Gastrocnemius medialis (tissue), 4 donors: Measurements from ENCODE around the gene CIAO3. TPM values are rescaled to one million over a fixed set of nuclear protein-coding genes. Genes with fewer than 3 reads are reported as not detected.

Source experiments
- ATAC-seq, 2 donors: fragments of 150-250 bp; one replicate each; pipeline ENCODE4 v1.9.1; 2016
- DNase-seq, 2 donors: peaks; one replicate each; pipeline ENCODE4 v3.0.0-alpha.2; 2019
- H3K27ac ChIP-seq, 4 donors: fragments of 200-600 bp; sonication (generic); 1 replicate in 1 of 4; 2 replicates in 3 of 4; pipeline ENCODE4 v1.5.1; 2016 to 2018; ENCODE audit warnings: mild to moderate bottlenecking in 2 of 4, moderate library complexity in 1 of 4
- H3K27me3 ChIP-seq, 3 donors: fragments of 200-600 bp; sonication (generic) in 2 of 3; 1 replicate in 1 of 3; 2 replicates in 2 of 3; pipeline versions ENCODE4 v1.5.1 to v1.6.0; 2016 to 2019; ENCODE audit warnings: mild to moderate bottlenecking in 1 of 3, moderate library complexity in 1 of 3
- H3K36me3 ChIP-seq, 2 donors: fragments of 200-600 bp; sonication (generic) in 1 of 2; one replicate each; pipeline ENCODE4 v1.5.1; 2017 to 2018
- H3K4me1 ChIP-seq, 2 donors: fragments of 200-600 bp; sonication (generic) in 1 of 2; one replicate each; pipeline ENCODE4 v1.5.1; 2016 to 2017; ENCODE audit warnings: mild to moderate bottlenecking in 2 of 2
- H3K4me3 ChIP-seq, 4 donors: fragments of 200-600 bp; sonication (generic) in 3 of 4; 1 replicate in 1 of 4; 2 replicates in 3 of 4; pipeline ENCODE4 v1.5.1; 2016 to 2019; ENCODE audit warnings: mild to moderate bottlenecking in 2 of 4
- H3K9me3 ChIP-seq, 3 donors: fragments of 200-600 bp; sonication (generic) in 2 of 3; 1 replicate in 1 of 3; 2 replicates in 2 of 3; pipeline ENCODE4 v1.5.1; 2016 to 2019
- POLR2A ChIP-seq, 2 donors: fragments of 450-650 bp; IDR thresholded peaks; one replicate each; pipeline ENCODE4 v1.6.1; 2017; ENCODE audit warnings: antibody characterized with exemption in 2 of 2, mild to moderate bottlenecking in 2 of 2, moderate library complexity in 2 of 2
- in situ Hi-C, 4 donors: fragments of 200-750 bp; cut with MboI; loops; one replicate each; pipeline versions ENCODE4 v1.15.0 to v1.8.0; 2017; ENCODE audit warnings: low sequenced_read_pairs in 4 of 4
- intact Hi-C: fragments of 100-400 bp; cut with DNase I; formaldehyde crosslinking; loops from one replicate; pipeline ENCODE4 v1.15.1; 2023; ENCODE audit warnings: low total_unique reads
- total RNA-seq, 4 donors: library from RNA; depleted of rRNA; stranded (reverse); fragments of >200 nt; gene quantifications; one replicate each; pipeline versions ENCODE4 v1.1.0 to v1.2.3, GENCODE V29; 2016
- TF ChIP-seq, protein P1 (sequence below), 5 experiments: fragments of 450-650 bp in 3 of 5; fragments of 200-600 bp in 2 of 5; sonication (generic) in 2 of 5; IDR thresholded peaks in 4 of 5; conservative IDR thresholded peaks in 1 of 5; 1 replicate in 4 of 5; 2 replicates in 1 of 5; pipeline ENCODE4 v1.5.1; 2016 to 2019; ENCODE audit warnings: antibody characterized with exemption in 5 of 5, mild to moderate bottlenecking in 3 of 5, moderate library complexity in 3 of 5

The CIAO3 gene
- total RNA-seq, 4 donors from 2014 or later: 16.1 to 48.5 (median 21.6) TPM

DNA sequence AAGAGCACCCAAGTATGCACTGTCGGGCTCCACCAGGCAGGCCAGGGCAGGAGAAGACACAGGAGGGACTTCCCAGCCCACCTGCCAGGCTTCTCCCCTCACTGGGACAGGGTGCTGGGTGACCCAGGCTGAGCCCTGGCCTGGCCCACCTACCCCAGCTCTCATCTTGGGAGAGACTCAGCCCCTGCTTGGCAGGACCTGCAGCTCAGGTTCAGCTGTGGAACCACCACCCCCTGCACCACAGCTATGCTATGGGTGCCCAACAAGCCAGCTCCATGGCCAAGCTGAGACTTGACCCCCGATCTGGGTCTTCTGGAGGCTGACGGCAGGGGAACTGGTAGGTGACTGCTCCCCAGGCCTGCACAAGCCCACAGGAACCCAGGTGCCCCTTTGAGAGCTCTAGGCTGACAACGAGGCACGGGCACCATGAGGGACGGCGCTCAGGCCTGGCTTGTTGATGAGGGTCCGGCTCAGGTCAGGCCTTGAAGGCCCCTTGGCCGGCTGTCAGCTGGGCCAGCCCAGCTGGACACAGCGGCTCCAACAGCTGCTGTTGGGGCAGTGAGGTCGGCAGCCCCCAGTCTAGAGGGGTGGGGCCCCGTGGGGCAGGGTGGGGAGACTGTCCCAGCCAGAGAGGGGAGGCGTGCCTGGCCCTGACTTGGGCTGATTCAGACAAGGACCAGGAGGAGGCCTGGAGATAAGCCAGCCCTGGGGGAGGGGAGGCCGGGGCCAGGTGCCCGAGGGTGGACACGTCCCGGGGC is 42.8 kb upstream of the CIAO3 start:
- Histone ChIP-seq H3K27me3 (peaks cover 33 to 52% (median 47%) of the 10 kb centered on the region in 3 donors), H3K36me3 (no peaks in the 10 kb centered on the region), H3K9me3 (no peaks in the 10 kb centered on the region), H3K4me1 (peaks cover 0 to 8% of the 10 kb centered on the region in 2 donors), H3K27ac (no peak overlapping the region), H3K4me3 (no peak overlapping the region)
- ATAC-seq (no peak), DNase-seq (no peak)
- TF ChIP-seq, protein P1, sequence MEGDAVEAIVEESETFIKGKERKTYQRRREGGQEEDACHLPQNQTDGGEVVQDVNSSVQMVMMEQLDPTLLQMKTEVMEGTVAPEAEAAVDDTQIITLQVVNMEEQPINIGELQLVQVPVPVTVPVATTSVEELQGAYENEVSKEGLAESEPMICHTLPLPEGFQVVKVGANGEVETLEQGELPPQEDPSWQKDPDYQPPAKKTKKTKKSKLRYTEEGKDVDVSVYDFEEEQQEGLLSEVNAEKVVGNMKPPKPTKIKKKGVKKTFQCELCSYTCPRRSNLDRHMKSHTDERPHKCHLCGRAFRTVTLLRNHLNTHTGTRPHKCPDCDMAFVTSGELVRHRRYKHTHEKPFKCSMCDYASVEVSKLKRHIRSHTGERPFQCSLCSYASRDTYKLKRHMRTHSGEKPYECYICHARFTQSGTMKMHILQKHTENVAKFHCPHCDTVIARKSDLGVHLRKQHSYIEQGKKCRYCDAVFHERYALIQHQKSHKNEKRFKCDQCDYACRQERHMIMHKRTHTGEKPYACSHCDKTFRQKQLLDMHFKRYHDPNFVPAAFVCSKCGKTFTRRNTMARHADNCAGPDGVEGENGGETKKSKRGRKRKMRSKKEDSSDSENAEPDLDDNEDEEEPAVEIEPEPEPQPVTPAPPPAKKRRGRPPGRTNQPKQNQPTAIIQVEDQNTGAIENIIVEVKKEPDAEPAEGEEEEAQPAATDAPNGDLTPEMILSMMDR (IDR thresholded peaks at IDR 0.05 in 4 of 5, conservative IDR thresholded peaks at IDR 0.05 in 1 of 5): no peak
- no peak for TF ChIP-seq POLR2A (IDR thresholded peaks at IDR 0.05)
- in situ Hi-C loops: no loop called here
- intact Hi-C loops: no loop called here

- Histone ChIP-seq H3K27ac (no peak overlapping the region), H3K4me1 (peaks cover 0 to 8% of the 10 kb centered on the region in 2 donors), H3K4me3 (no peak overlapping the region), H3K9me3 (no peaks in the 10 kb centered on the region), H3K27me3 (peaks cover 34 to 59% (median 54%) of the 10 kb centered on the region in 3 donors), H3K36me3 (no peaks in the 10 kb centered on the region)
- in situ Hi-C loops: no loop called here
- intact Hi-C loops: no loop called here
- DNase-seq (no peak), ATAC-seq (no peak)
- no peak for TF ChIP-seq POLR2A (IDR thresholded peaks at IDR 0.05)
- TF ChIP-seq, protein P1 (IDR thresholded peaks at IDR 0.05 in 4 of 5, conservative IDR thresholded peaks at IDR 0.05 in 1 of 5): no peak
Observed at GRCh38 chr16:782766-783403, 42.1 kb upstream of the CIAO3 start.

GRCh38 chr16:782258-782657 is 41.5 kb upstream of the CIAO3 start:
- H3K27me3 ChIP-seq: peaks cover 34 to 61% (median 54%) of the 10 kb centered on the region in 3 donors
- H3K9me3 ChIP-seq: no peaks in the 10 kb centered on the region
- DNase-seq: no peak
- intact Hi-C loops: no loop called here
- H3K4me3 ChIP-seq: no peak overlapping the region
- no peaks in the 10 kb centered on the region for H3K36me3 ChIP-seq
- ATAC-seq: no peak
- peaks cover 0 to 4% of the 10 kb centered on the region in 2 donors for H3K4me1 ChIP-seq
- TF ChIP-seq, protein P1 (IDR thresholded peaks at IDR 0.05 in 4 of 5, conservative IDR thresholded peaks at IDR 0.05 in 1 of 5): no peak
- no peak for TF ChIP-seq POLR2A (IDR thresholded peaks at IDR 0.05)
- in situ Hi-C loops: no loop called here
- no peak overlapping the region for H3K27ac ChIP-seq

DNA sequence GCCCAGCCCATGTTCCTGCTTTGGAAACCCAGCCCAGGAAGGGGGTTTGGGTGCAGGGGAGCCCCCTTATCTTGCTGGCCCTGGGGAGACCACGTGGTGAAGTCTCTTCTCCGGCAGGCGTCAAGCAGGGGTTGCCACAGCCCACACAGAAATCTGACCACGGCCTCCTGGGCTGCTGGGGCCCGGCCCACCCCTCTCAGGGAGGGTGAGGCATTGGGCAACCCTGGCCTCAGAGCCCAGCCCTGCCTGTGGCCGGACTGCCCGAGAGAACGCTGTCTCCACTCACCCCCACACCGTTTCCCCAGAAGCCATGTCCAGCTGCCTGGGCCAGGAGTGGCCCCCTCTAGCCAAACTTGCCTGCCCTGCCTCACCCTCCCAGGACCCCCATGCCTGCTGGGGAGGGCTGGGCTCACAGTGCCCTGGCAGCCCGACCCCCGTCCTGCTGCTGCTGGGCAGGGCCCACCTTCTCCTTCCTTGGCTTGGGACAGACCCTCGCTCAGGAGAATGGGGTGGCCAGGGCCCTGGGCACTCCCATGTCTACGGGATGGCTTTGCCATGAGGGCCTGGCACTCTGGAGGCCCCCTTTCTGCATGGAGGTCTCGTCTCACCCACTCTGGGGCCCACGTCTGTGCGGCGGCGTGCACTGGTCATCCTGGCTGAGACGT is 40.7 kb upstream of the CIAO3 start:
- DNase-seq: no peak
- TF ChIP-seq, protein P1 (IDR thresholded peaks at IDR 0.05 in 4 of 5, conservative IDR thresholded peaks at IDR 0.05 in 1 of 5): no peak
- TF ChIP-seq POLR2A (IDR thresholded peaks at IDR 0.05): no peak
- no peaks in the 10 kb centered on the region for H3K9me3 ChIP-seq
- intact Hi-C loops: no loop called here
- H3K4me1 ChIP-seq: no peaks in the 10 kb centered on the region
- in situ Hi-C loops: no loop called here
- no peak for ATAC-seq
- H3K27ac ChIP-seq: no peak overlapping the region
- H3K4me3 ChIP-seq: no peak overlapping the region
- peaks cover 34 to 61% (median 54%) of the 10 kb centered on the region in 3 donors for H3K27me3 ChIP-seq
- H3K36me3 ChIP-seq: no peaks in the 10 kb centered on the region
